ENCODE data around the gene CFAP157. TPM values are rescaled to one million over a fixed set of nuclear protein-coding genes. Genes with fewer than 3 reads are reported as not detected.

The CFAP157 gene
- total and polyA plus RNA-seq, 12 donors = 0.11 to 0.94 (median 0.29) TPM; not detected in 5

DNA sequence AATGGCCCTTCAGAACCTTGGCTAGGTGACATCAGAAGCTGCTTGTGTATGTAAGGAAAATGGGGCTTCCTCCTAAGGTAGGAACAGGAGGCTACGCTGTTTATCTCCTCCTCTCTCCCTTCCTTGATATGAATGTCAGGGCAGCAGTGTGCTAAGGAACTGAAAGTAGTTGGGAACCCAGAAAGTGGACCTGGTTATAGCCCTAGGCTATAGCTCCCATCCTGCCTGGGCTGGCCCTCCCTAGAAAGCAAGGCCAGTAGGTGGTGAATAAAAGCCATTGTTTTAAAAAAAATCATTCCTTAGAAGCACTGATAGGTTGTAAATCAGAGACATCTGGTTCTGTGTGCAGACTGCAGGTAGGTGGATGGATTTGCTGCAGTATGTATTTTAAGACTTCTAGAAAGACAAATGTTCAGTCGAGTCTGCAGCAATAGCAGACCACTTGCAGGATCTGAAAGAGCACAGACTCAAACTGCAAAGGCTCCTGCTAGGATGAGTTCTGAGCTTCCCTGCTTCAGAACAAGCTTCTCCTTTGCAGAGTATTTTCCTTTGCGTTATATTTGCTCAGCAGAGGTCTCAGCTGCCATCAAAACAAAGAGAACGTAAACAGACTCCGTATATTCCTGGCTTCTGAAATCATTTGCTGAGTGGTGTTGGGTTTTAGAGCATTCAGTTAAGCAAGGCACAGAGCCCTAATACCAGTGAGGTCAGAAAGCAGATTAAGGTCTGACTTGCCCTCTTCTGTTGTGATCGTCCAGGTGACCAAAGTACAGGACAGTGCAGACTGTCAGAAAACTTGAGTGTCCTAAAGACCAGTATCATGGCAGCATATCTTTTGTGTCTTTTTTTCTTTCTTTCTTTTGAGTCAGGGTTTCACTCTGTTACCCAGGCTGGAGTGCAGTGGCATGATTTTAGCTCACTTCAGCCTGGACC lies 20.1 kb upstream of the CFAP157 start:
- peaks cover 0 to 46% of the 10 kb centered on the region in 2 donors for H3K36me3 ChIP-seq (replicated peaks in 1 of 2)
- H3K4me3 ChIP-seq = no peak overlapping the region
- no peaks in the 10 kb centered on the region for H3K9me3 ChIP-seq (replicated peaks in 1 of 3)
- no peaks in the 10 kb centered on the region for H3K27me3 ChIP-seq
- peaks cover 7 to 13% of the 10 kb centered on the region in 2 donors for H3K4me1 ChIP-seq (replicated peaks in 1 of 2)
- intact Hi-C loops (cut with DNase I) = no loop called here
- H3K27ac ChIP-seq = no peak overlapping the region
- no peak for DNase-seq
- 82 to 93% (median 88%) methylated on average over 6 of the region's 6 CpGs for WGBS, 4 donors
- TF ChIP-seq CTCF (IDR thresholded peaks at IDR 0.05) (no peak), POLR2A (IDR thresholded peaks at IDR 0.05) (no peak)

DNA sequence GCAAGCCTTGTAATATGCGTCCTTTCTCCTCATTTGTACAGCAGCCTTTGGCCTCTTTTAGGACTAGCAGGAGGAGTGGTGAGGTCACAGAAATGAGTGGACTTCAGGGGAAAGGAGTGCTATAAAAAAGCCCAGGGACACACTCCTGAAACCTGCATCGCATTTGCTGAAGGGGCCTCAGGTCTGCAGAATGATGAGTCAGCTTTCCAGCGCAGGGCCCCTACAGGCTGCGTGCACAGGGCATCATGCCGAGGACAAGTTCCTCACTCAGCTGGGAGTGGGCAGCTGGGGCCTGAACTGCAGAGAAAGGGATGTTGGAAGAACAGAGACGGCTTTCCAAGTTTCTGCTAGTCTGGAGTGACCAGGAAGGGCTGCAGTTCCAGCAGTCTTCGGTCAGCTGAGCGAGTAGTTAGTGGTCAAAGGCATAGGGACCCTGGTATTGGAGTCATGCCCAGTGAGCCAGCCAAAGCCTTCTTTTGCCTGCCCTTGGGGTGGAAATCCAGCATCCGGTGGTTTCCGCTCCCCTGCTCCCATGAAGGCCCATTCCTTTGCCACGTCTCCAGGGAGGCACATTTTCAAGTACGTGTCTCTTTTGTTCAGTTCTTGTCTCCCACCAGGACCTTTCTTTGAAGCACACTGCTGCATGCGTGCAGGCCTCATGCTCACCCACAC lies 17.3 kb upstream of the CFAP157 start:
- intact Hi-C loops (cut with DNase I) = no loop called here
- no peak for DNase-seq
- no peaks in the 10 kb centered on the region for H3K27me3 ChIP-seq
- no peaks in the 10 kb centered on the region for H3K9me3 ChIP-seq (replicated peaks in 1 of 3)
- H3K27ac ChIP-seq = no peak overlapping the region
- peaks cover 0 to 23% of the 10 kb centered on the region in 2 donors for H3K36me3 ChIP-seq (replicated peaks in 1 of 2)
- H3K4me3 ChIP-seq = no peak overlapping the region
- TF ChIP-seq POLR2A (IDR thresholded peaks at IDR 0.05) = no peak
- TF ChIP-seq CTCF (IDR thresholded peaks at IDR 0.05) = no peak
- H3K4me1 ChIP-seq (replicated peaks in 1 of 2) = no peaks in the 10 kb centered on the region
- 93 to 97% (median 94%) methylated on average over 11 to 13 of the region's 13 CpGs for WGBS, 4 donors

DNA sequence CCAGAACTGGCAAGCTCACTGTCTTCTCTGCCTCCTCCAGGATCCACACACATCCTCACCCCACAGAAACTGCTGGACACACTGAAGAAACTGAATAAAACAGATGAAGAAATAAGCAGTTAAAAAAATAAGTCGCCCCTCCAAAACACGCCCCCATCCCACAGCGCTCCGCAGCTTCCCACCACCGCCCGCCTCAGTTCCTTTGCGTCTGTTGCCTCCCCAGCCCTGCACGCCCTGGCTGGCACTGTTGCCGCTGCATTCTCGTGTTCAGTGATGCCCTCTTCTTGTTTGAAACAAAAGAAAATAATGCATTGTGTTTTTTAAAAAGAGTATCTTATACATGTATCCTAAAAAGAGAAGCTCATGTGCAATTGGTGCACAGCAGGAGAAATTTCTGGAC lies 16.1 kb upstream of the CFAP157 start:
- Histone ChIP-seq H3K27me3 (no peaks in the 10 kb centered on the region), H3K27ac (no peak overlapping the region), H3K4me3 (no peak overlapping the region), H3K9me3 (replicated peaks in 1 of 3) (no peaks in the 10 kb centered on the region), H3K36me3 (replicated peaks in 1 of 2) (peaks cover 0 to 20% of the 10 kb centered on the region in 2 donors), H3K4me1 (replicated peaks in 1 of 2) (no peaks in the 10 kb centered on the region)
- WGBS, 4 donors = 93 to 95% (median 94%) methylated on average over 10 of the region's 10 CpGs
- no peak for DNase-seq
- TF ChIP-seq CTCF (IDR thresholded peaks at IDR 0.05) (no peak), POLR2A (IDR thresholded peaks at IDR 0.05) (no peak)
- intact Hi-C loops (cut with DNase I) = no loop called here

DNA sequence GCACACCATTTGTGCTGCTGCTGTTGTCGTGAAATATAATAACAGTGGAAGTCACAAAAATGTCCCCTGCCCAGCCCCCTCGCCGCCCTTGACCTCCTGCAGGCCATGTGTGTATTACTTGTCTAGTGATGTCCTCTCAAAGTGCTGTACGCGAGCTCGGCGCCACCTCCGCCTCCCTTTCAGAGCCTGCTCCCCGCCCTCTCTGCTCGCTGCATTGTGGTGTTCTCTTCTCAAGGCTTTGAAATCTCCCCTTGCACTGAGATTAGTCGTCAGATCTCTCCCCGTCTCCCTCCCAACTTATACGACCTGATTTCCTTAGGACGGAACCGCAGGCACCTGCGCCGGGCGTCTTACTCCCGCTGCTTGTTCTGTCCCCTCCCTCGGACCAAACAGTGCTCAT lies 14.7 kb upstream of the CFAP157 start:
- peaks cover 0 to 14% of the 10 kb centered on the region in 2 donors for H3K36me3 ChIP-seq (replicated peaks in 1 of 2)
- no peak for TF ChIP-seq CTCF (IDR thresholded peaks at IDR 0.05)
- no peak for TF ChIP-seq POLR2A (IDR thresholded peaks at IDR 0.05)
- no peak overlapping the region for H3K4me3 ChIP-seq
- intact Hi-C loops (cut with DNase I) = no loop called here
- H3K4me1 ChIP-seq (replicated peaks in 1 of 2) = no peaks in the 10 kb centered on the region
- no peaks in the 10 kb centered on the region for H3K27me3 ChIP-seq
- no peak for DNase-seq
- WGBS, 4 donors = 89 to 94% (median 90%) methylated on average over 20 of the region's 20 CpGs
- H3K27ac ChIP-seq = no peak overlapping the region
- H3K9me3 ChIP-seq (replicated peaks in 1 of 3) = no peaks in the 10 kb centered on the region
